Kidney glomerular epithelial cell (primary cell): ENCODE measurements around the gene IGF2BP2.
A peak's percentile ranks its signal among the peaks of the same experiment; 100 is the strongest.
"Not testable (repeated sequence)": the region's sequence is repeated elsewhere in the genome, so short reads cannot be mapped to it uniquely, and the experiment has no call there.

ENCODE experiments used
- DNase-seq: peaks from one replicate; lab custom pipeline; 2025; lab: John Stamatoyannopoulos, UW

Gene IGF2BP2

DNA sequence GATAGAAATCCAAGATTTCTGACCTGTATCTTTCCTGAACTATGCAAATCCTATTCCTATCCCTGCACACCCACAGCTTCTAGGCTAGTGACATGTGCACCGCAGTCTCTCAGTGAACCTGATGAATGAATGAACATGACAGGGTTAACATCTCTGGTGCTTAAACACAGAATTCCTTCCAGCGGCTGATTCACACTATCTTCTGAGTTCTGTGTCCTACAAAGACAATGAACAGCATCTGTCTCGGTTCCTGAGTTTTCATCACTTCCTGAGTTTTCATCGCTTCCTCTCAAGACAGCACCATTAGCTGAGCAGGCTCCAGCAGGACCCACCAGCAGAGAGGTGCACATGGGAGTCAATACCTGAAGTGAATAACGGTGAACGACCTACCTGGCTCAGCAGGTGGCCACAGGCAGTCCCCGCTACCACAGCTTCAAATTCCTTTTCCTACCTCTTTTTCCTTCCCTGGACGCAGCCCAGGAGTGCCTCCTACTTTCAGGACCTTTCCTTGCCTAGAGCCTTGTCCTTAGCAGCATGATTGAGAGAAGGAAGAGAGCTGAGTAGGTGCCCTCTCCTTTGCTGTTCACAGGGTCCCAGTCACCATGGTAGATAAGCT is 113.5 kb downstream of the IGF2BP2 start:
- DNase-seq, result peak; percentile 22

GRCh38 chr3:185709251-185709955 is 115.4 kb downstream of the IGF2BP2 start:
- no peak for DNase-seq

DNA sequence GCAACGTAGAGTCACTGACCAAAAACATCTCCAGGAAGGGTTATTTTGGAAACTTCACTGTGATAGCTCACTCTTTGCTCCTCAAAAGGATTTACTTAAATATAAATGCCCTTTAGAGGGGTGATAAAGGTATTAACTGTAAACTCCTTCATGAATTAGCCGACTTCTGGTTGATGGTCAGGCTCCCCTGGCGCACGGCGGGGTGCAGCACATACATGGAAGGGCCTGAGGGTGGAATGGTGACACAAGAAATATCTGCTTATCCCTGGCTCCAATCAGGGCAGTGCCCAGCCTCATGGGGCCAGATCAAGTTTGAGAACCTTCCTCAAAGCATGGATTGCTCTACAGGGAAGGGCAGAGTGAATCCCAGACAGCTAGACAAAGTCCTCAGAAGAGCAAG is 116.5 kb downstream of the IGF2BP2 start:
- DNase-seq, result no peak

DNA sequence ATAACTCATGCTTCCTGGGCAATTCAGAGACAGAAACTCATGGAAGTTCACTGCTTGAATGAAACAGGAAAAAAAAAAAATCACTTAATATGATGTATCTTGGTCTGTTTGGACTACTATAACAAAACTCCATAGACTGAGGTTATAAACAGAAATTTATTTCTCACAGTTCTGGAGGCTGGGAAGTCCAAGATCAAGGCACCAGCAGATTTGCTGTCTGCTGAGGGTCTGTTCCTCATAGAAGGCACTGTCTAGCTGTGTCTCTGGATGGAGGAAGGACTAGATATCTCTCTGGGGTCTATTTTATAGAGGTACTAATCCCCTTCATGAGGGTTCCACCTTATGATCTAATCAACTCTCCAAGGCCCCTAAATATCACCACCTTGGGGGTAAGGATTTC is 119.3 kb downstream of the IGF2BP2 start:
- DNase-seq, result no peak

GRCh38 chr3:185702262-185703225 is 122.3 kb downstream of the IGF2BP2 start:
- DNase-seq, result no peak

- no peak for DNase-seq
These were observed 123.1 kb downstream of the IGF2BP2 start for GRCh38 chr3:185701611-185702261.

- DNase-seq, result no peak
These were observed 124.9 kb downstream of the IGF2BP2 start for GRCh38 chr3:185699927-185700326.

- DNase-seq, result not testable (repeated sequence)
These were observed 127.6 kb downstream of the IGF2BP2 start for GRCh38 chr3:185697228-185697627.

- no peak for DNase-seq
These were observed 128.8 kb downstream of the IGF2BP2 start for GRCh38 chr3:185696039-185696438.

DNA sequence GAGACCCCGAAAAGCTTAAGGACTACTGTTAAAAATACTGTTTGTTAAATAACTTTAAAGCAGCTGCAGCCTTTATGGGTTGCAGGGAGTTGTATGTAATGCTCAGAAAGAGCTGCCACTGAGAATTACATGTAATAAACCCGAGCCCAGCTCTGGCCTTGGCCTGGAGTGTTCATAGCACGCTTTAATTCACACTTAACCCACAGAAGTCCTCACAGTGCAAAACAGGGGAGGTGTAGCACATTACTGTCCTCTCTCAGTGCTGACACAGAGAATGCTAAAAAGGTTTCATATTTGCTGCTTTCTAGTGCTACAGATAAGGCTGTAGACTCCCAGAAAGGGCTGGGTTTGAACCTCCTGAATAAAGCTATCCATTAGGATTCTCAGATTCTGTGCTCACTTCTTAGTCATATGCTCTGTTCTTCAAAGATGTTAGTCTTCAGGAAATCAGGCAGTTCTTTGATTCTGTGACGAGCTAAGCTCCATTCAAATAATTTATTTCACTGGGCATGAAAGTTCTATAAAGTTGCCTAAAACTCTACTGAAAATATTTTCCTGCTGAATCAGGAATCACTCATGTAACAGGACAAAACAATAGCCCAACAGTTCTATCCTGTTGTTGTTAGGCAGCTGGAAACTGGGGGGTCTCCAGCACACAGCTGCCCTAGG is 130.7 kb downstream of the IGF2BP2 start:
- DNase-seq, result no peak

- no peak for DNase-seq
These were observed 133.2 kb downstream of the IGF2BP2 start for GRCh38 chr3:185691622-185692021.

GRCh38 chr3:185687271-185687878 is 137.5 kb downstream of the IGF2BP2 start:
- DNase-seq, result no peak

GRCh38 chr3:185685231-185686035 is 139.4 kb downstream of the IGF2BP2 start:
- DNase-seq, result no peak

DNA sequence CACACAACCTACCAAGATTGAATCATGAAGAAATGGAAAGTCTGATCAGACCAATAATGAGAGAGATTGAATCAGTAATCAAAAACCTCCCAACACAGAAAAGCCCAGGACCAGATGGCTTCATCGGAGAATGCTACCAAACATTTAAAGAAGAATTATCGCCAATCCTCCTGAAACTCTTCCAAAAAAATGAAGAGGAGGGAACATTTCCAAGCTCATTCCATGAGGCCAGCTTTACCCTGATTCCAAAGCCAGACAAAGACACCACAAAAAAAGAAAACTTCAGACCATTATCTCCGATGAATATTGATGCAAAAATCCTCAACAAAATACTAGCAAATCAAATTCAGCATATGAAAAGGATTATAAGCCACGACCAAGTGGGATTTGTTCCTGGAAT is 144.6 kb downstream of the IGF2BP2 start:
- no peak for DNase-seq

- DNase-seq, result no peak
These were observed 146.8 kb downstream of the IGF2BP2 start for GRCh38 chr3:185678027-185678426.

DNA sequence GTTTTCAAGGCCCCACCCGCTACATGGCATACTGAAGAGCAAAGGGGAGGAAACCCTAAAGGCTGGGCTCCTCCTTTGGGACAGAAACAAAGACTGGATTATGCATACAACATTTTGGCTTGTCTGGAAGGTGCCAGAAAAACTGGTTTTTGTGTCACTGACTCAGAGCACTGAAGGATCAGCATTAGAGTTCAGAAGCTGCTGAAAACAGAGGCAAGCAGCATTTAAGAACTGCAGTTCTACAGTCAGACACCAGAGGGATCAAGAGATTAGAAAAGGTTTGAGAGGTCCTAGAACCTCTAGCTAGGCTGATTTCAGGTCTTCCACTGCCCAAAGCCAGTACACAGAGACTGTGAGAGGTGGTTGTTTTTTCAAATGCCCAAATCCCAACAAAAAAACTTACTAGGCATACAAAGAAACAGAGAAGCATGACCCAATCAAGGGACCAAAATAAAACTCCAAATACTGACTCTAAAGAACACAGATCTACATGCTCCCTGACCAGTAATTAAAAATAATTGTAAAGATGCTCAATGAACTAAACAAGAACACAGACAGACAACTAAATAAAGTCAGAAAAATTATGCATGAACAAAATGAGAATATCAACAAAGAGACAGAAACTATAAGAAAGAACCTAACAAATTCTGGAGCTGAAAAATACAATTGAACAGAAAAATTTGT is 147.6 kb downstream of the IGF2BP2 start:
- DNase-seq, result peak; percentile 73

GRCh38 chr3:185667574-185667973 is 157.3 kb downstream of the IGF2BP2 start:
- no peak for DNase-seq

- no peak for DNase-seq
These were observed 160.9 kb downstream of the IGF2BP2 start for GRCh38 chr3:185663929-185664328.

GRCh38 chr3:185661772-185662171 is 163.1 kb downstream of the IGF2BP2 start:
- no peak for DNase-seq

GRCh38 chr3:185661296-185661695 is 163.5 kb downstream of the IGF2BP2 start:
- not testable (repeated sequence) for DNase-seq
